GM21526 (cell line): ENCODE data around the gene FBH1.
"Not testable (repeated sequence)": the region's sequence is repeated elsewhere in the genome, so short reads cannot be mapped to it uniquely, and the experiment has no call there.

Experiments used
- ATAC-seq: cut with Tn5 transposase; IDR thresholded peaks from one replicate; pipeline ENCODE4 v1.9.1; 2021; ENCODE audit warnings: moderate library complexity; ENCODE audit not compliant: unreplicated experiment, low FRiP score

Gene FBH1

DNA sequence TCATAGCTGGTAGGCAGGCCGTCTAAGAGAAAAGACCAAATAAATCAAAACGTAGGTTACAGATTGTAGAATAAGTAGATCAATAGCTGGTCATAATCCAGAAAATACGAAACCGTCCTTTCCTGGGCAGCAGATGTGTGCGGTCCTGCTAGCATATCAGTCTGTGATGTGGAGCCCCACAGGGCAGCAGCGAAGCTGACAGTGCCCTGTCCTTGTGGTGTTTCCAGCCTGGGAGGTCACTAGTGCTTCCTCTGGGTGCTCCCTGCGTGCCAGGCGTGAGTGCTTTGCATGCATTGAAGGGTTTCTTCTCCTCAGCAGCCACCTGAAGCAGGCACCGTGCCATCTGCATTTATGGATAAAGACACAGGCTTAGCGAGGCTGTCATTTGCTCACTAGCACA lies 45.6 kb downstream of the FBH1 start:
- no peak for ATAC-seq

DNA sequence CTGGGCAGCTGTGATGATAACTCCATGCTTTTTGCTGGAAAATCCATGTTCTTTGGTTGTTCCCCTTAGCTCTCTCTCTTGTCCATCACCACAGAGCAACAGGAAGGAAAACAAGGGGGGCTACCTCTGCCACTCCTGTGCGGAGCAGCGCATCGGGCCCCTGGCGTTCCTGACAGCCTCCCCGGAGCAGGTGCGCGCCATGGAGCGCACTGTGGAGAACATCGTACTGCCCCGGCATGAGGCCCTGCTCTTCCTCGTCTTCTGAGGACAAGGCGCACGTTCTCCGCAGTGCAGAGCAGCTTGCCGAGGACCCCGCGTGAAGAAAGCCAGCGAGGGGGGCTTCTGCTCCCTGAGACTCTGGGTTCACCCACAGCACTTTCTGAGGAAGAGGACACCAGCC lies 47.0 kb downstream of the FBH1 start:
- no peak for ATAC-seq

DNA sequence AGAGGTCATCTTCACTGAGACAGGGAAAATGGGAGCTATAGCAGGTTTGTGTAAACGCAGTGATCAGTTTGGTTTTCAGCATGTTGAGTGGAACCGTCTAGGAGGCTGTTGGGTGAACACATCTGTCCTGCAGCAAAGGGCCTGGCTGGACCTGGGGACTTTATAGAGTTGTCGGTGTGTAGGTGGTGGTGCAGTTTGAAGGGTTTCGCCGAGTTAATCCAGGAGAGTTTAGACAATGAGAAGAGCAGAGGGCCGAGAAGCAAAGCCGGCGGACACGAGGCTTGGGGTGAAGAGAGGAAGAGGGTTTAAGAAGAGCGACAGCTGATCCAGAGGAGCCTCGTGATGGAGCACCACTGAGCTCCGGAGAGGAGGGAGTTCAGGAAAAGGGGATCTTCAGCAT lies 48.2 kb downstream of the FBH1 start:
- no peak for ATAC-seq

DNA sequence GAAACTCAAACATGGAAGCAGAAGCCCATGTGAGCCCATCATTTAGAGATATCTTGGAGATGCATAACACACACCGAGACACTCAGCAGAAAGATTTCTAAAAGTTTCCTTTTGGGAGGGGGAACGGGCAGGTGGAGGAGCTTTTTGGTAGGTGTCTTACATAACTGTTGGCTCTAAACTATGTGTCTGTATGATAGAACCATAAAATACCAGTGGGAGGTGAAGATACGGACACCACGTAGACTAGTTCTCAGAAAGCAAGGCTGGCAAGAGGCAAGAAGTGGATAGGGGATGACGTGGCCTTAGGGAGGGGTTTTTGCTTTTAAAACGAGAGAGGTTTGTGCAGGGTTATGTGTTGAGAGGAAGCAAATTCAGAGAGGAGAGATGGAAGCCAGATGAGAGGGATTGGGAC lies 50.8 kb downstream of the FBH1 start:
- ATAC-seq: no peak

DNA sequence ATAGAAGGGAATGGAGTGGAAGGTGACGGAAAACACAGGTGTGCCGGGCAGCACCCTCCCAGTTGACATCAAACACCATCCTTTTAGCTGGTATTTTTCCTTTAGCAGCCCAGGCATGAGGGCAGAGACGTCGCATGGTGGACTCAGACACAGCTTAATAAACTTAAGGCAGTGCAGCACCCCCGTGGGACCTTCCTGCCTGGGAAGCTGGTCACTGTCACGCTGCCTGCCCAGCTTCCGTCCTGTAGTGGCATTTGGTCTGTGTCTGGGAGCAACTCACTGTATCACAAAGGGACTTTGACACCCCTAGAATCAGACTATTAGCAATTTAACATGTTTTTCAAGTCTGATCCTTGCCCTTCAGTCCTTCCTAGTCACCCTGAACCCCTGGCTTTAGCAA lies 51.5 kb downstream of the FBH1 start:
- no peak for ATAC-seq

DNA sequence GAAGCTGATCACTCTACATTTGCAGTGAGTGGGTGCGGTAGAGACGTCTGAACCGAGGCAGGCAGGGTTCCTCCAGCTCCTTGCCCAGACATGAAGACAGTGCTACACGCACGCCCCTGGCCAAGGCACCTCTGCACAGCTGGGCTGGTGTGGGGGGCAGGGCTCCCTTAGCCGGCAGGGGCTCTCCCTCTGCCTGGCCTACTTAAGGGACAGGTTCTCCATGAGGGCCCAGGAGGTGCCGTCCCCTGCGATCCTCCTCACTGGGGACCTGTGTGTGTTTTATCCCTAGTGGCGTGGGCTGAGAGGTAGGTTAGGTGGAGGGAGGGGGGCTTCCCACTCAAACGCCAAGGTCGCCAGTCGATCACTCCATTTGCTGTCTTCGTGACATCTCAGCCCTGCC lies 52.0 kb downstream of the FBH1 start:
- no peak for ATAC-seq

DNA sequence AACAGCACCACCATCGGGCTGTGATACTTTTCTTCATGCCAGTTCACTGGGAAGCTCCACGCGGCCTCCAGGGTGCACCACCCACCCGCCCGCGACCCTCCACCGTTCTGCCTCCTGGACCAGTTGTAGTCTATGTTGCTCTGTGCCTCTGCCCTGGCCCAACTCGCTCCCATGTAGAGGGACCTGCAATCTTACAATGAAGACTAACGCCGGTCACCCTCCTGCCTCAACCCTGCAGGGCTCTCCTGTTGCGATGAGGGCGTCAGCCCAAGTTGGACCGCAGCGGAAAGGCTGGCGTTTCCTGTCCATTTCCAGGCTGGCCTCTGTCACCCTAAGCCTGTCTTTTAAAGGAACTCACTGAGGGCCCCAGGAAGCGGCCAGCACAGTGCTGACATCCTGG lies 52.4 kb downstream of the FBH1 start:
- no peak for ATAC-seq

DNA sequence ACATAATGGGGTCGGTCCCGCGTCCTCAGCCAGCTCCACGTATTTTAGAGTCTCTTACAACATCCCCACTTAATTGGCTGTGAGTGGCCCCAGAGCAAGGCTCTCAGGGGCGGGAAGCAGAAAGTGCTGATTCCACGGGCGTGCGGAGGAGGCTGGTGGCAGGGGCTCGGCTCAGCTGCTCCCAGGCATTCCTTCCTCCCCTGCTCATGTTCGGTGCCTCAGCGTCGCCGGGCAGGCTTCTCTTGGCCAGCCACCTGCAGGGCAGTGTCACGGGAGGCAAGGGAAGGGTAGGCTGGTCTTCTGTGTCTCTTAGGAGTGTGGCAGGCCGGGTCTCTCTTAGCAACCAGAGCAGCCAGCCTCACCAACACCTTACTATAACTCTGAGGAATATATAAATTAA lies 53.5 kb downstream of the FBH1 start:
- ATAC-seq: no peak

DNA sequence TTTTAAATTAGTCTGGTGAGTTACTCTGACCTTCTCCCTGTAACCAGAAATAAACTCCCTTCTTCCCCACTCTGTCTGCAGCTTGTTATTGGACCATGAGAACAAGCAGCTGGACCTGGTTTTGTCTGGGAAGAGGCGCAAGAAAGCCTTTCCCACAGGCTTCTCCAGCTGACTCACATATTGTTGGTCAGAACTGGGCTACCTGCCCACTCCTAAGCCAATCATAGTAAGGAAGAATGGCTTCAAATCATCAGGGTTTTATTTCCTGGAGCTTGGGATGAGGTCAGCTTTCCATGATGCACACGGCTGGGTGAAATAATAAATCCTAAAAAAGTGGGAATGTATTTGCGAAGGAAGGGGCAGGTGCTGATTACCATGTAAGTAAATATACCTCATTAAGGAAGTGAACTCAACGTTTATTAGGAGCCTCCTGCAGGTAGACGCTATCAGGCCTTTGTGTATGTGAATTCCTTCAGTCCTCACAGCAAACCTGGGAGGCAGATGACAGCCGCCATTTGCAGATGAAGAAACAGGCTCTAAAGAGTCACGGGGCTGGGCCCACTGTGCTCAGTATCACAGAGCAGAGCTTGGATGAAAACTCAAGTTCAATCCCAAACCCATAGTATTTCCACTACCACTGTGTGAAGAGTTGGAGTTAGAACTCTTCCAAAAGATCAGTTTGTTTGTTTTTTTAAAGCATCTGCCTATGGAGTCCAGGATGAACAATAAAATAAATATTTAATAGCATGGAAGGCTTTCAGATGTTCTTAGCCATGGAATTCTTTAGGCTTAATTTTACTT lies 54.5 kb downstream of the FBH1 start:
- ATAC-seq: no peak

DNA sequence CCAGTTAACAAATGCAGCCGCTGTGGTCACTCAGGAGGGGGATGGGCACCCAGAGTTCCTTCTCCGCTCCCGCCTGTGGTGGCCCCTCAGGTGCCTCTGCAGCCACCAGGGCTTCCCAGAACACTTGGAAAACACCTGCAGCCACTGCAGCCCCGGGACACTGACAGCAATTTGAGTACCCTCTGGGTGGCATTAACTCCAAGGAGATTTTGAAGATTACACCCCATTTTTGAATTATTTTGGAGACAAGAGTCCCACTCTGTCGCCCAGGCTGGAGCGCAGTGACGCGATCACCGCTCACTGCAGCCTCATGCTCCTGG lies 55.1 kb downstream of the FBH1 start:
- ATAC-seq: no peak

DNA sequence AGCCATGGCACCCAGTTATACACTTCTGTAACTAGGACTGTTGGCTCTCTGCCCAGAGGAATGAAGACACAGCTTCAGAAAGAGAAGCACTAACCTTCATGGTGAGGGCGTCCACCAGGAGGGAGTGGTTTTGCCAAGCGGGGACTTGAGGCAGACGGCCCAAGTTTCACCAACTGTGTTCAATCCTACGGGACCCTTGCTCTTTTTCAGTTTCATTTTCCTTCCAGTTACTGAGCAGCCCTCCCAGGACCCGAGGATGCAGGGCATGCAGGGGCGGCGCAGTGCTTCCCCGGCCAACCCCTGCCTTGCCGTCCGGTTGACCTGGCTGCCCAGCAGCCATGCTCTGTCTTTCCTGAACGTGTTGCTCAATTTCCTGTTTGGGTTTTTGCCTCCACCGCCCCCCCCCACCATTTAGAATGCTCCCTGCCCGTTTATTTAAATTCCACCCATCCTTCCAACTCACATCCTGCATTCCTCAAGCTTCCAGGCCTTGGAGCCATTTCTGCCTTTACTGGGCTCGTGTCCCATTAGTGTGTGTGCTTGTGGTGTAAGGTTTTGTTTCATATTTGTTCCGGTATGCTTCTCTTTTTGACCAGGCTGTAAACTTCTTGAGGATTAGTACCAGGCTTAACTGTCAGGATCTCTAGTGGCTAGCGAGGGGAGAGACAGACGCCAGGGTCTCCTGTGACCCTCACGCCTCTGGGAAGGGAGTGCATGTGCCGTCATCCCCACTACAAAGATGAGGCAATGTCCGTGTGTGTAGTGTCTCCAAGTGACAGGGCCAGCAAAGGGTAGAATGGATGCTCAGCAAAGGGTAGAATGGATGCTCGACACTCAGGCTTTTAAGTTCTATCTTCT lies 55.7 kb downstream of the FBH1 start:
- no peak for ATAC-seq

DNA sequence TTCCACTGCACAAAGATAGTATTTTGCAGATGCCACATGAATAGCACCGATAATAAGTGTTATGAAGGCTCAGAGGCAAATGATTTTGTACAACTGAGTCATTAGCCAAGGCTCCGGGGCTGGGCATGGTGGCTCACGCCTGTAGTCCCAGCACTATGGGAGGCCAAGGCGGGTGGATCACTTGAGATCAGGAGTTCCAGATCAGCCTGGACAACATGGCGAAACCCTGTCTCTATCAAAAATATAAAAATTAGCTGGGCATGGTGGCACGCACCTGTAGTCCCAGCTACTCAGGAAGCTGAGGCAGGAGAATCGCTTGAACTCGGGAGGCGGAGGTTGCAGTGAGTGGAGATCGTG lies 56.4 kb downstream of the FBH1 start:
- ATAC-seq: not testable (repeated sequence)

DNA sequence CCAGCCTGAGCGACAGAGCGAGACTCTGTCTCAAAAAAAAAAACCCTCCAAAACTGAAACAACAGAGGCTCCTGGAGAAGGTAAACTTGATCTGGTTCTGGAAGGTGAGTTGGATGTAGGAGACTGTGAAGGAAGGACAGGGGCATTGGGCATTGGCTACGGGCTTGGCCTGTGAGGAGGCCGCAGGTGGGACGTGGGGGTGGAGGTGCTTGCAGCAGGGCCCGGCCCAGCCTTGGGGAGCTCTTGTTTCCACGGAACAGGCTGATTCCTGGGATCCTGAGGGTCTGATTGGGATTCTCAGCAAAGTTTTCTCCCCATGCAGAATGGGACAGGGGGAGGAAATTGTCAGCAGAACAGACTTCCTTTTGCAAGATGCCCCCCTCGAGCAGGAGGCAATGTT lies 56.7 kb downstream of the FBH1 start:
- ATAC-seq: no peak

DNA sequence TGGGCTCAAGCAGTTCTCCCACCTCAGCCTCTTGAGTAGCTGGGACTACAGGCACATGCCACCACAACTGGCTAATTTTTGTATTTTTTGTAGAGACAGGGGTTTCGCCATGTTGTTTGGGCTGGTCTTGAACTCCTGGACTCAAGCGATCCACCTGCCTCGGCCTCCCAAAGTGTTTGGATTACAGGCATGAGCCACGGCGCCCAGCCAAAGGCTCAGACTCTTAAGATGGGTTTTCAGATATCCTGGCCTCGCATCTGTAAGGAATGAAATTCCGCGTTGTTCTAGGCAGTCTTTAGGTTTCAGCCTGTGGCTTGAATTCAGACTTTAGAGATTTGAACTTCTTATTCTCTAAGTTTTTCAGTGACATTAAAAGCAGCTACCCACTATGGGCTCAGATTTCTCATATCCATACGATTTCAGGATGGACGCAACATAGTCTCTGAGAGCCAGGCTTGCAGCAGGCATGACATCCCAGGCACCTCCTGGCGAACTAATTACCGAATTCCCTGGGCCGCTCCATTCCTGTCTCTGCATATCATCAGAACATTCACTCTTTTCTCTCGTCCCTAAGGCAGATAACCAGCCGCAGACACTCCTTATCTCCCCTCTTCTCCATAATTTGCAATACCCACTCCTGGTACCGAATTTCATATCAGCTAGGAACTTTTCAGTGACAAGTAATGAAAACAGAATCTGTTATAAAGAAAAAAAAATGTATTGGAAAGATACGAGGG lies 57.6 kb downstream of the FBH1 start:
- no peak for ATAC-seq

DNA sequence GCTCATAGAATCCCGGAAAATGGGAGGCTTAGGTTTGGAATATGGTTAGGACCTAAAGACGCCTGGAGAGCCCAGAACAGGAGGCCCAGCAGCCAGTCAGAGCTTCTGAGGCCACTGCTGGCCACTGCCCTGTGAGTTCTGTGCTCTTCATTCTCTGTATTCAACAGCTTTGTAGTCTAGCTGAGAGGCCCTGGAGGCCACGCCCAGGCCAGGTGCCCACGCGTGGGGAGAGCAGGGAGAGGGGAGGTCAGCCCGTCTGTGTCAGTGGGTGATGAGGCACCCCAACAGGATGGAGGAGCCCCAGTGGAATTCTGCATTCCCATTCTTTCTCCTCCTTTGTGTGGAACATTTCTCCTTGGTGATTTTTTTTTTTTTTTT lies 58.2 kb downstream of the FBH1 start:
- no peak for ATAC-seq

DNA sequence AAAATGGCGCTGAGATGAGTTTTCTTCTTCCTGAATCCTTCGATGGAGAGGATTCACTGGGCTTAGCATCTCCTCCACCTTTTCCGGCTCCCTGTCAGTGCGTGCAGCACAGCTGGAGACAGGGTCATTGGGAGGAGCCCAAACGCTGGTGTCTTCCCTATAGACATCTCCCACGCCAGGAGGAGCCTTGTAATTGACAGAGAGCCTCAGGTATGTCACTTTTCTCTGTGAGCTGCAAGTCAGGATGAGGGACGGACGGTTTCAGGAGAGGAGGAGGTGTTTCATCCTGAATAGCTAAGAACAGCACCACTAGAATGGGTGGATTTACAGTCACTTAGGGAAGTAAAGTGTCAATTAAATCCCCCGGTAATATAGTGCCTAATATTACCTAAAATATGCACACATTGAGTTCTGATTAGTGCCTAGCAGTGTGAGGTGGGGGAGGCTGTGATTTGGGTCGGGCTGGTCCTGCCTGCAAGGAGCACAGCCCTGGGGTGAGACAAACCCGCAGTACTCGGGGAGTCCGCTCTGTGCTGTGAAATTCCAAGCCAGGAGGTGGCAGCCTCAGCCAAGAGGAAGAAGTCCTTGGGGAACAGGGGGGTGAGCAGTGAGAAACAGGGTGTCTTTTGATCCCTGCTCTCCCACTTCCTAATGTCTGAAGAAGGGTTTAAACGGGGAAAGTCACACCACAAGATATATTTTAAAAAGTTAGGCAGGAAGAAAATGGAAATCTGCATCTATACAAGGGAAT lies 59.1 kb downstream of the FBH1 start:
- ATAC-seq: no peak

DNA sequence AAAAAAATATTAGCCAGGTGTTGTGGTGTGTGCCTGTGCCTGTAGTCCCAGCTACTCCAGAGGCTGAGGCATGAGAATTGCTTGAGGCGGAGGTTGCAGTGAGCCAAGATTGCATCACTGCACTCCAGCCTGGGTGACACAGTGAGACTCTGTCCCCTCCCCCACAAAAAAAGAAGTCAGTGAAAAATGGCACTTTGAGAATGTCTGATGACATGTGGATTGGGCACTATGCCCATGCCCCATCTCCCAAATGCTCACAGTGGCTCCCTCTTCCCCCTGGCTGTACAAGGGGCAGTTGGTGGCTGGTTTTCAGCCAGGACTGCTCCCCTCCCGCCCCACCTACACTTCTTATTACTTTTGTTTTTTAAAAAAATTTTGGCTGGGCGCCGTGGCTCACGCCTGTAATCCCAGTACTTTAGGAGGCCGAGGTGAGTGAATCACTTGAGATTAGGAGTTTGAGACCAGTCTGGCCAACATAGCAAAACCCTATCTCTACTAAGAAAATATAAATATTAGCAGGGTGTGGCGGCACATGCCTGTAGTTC lies 61.2 kb downstream of the FBH1 start:
- no peak for ATAC-seq

DNA sequence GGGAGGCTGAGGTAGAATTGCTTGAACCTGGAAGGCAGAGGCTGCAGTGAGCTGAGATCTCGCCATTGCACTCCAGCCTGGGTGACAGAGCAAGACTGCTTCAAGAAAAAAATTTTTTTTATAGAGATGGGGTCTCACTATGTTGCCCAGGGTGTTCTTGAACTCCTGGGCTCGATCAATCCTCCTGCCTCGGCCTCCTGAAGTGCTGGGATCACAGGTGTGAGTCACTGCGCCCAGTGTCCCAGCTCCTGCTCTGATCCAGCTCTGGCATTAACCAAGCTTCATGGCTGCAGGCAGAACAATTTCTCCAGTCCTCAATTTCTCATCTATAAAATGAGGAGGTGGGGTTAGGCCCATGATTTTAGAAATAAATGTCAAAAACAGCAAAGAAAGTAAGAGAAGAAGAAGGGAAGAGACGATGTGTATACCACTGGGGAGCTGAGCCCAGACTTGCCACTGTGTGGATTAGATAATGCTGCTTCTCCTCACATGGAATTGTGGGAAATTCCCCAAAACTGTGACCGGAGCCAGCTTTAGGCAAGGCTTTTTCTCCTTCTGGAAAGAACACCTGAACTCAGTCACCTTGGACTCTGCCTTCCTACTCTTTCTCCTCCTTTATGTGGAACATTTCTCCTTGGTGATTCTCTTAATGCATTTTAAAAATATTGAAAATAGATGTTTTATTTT lies 61.8 kb downstream of the FBH1 start:
- ATAC-seq: no peak

DNA sequence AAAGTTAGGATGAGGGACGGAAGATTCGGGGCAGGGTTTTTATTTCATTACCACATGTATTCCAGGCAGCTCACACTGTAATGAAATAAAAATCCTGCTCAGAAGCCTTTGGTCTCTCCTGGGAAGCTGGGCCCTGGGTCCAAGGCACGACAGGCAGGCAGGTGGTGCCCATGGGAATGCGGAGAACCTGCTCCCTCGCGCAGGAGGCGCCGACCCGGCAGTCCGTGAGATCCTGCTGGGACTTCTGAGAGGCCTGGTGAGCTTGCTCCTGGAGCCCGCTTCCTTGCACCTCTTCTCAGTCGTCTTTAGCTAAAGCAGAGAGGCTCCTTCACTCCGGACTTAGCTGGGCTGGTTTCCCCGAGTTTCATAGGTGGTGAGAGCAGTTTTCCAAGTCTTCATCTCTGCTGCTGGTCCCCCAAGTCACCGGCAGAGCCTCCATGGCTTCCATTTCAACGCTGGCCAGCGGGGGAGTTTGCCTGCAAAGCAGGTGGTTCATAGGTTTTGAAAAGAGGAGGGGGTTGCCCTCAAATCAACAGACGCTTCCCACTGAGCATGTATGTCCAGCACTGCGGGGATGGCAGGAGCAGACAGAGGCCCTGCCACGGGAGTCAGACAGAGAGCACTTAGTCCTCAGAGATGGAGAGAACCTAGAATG lies 62.8 kb downstream of the FBH1 start:
- no peak for ATAC-seq

DNA sequence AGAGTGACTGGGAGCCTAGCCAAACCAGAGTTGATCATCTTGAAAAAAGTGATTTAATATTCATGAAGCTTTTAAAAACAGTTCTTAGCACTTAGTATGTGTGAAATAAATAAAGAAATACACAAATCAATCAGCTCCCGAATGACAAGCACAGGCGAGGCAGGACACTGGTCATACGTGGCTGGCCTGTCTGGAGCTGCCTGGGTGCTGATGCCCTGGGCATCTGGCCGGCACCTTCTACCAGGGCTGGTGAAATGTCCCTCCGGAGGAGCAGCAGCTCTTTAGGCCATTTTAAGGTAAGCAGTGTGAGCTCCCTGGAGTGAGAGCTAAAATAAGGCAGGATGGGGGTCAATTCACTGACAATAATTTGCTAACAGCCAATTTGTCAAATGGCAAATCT lies 63.6 kb downstream of the FBH1 start:
- ATAC-seq: no peak
